Activated T-helper 2 cell treated with anti-CD3 and anti-CD28 coated beads, Interferon-gamma antibody, Interleukin-2, Interleukin-4, amounts not matched to agents 10 μg/mL and 5 μg/mL and 100 μg/mL, durations not matched to agents 14 hours and 24 hours and 36 hours (primary cell): Measurements from ENCODE around the gene INPP5B. TPM values are rescaled to one million over a fixed set of nuclear protein-coding genes. Genes with fewer than 3 reads are reported as not detected.
A peak's percentile ranks its signal among the peaks of the same experiment; 100 is the strongest.
"Not testable (repeated sequence)": the region's sequence is repeated elsewhere in the genome, so short reads cannot be mapped to it uniquely, and the experiment has no call there.

Experiments
- DNase-seq: peaks from one replicate; pipeline ENCODE4 v3.0.0; 2021; ENCODE audit warnings: low spot score
- H3K27ac Mint-ChIP-seq: one replicate; pipeline ENCODE4 v1.8.0; 2021; ENCODE audit warnings: mixed read lengths
- H3K27me3 Mint-ChIP-seq: one replicate; pipeline ENCODE4 v1.8.0; 2021; ENCODE audit warnings: low read depth, mixed read lengths
- H3K36me3 Mint-ChIP-seq: one replicate; pipeline ENCODE4 v1.8.0; 2021; ENCODE audit warnings: low read depth, mixed read lengths
- H3K4me1 Mint-ChIP-seq: one replicate; pipeline ENCODE4 v1.8.0; 2021; ENCODE audit warnings: low read depth, mixed read lengths
- H3K4me3 Mint-ChIP-seq: one replicate; pipeline ENCODE4 v1.8.0; 2021; ENCODE audit warnings: low read depth, mild to moderate bottlenecking, moderate library complexity, mixed read lengths
- H3K9me3 Mint-ChIP-seq: one replicate; pipeline ENCODE4 v1.8.0; 2021; ENCODE audit warnings: mixed read lengths
- intact Hi-C: fragments of 100-400 bp; cut with micrococcal nuclease; formaldehyde crosslinking; loops from one replicate; pipeline ENCODE4 v1.15.1; 2023
- total RNA-seq: library from RNA; stranded (reverse); gene quantifications from 2 replicates; pipeline ENCODE4 v1.2.3, GENCODE V29; 2022

Gene INPP5B
- total RNA-seq, 1 donor from 2014 or later: 23.1 TPM

DNA sequence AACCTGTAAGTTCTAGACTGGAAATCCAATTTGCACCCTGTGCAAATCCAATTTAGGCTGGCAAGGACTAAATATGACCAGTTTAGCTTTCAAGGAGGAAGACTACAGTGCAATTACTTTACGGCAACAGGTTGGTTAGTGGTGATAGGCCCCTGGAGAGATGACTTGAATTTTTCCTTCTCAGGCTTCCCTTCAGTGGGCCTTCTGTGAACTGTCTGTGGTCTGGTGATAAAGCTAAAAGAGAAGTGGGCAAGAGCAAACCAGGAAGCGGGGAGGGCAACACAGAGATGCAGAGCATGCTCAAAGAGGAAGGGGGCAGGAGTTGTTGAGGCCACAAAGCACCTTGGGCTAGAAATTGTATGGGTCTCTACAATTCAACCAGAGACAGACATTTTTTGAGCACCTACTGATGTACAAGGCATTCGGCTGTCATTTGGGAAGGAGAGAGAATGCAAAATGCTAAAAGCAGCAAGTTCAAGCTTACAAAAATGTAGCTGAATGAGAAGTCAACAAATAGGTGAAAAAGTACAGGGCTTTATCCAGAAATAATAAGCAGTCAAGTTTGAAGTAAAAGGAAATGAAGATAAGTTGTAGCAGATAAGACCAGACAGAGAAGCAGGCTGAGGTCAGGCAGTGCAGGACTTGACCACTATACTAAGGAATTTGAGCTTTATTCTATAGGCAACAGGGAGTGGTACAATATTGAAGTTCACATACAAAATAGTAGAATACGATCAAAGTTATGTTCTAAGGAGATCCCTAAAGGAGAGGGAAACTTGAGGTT lies 23.9 kb downstream of the INPP5B start:
- DNase-seq: no peak
- Mint-ChIP-seq H3K27me3 (no peaks in the 10 kb centered on the region), H3K36me3 (peaks cover 4% of the 10 kb centered on the region), H3K27ac (peak overlapping the region; percentile 75), H3K9me3 (no peaks in the 10 kb centered on the region), H3K4me1 (peaks cover 22% of the 10 kb centered on the region), H3K4me3 (no peak overlapping the region)
- intact Hi-C loops: no loop called here

DNA sequence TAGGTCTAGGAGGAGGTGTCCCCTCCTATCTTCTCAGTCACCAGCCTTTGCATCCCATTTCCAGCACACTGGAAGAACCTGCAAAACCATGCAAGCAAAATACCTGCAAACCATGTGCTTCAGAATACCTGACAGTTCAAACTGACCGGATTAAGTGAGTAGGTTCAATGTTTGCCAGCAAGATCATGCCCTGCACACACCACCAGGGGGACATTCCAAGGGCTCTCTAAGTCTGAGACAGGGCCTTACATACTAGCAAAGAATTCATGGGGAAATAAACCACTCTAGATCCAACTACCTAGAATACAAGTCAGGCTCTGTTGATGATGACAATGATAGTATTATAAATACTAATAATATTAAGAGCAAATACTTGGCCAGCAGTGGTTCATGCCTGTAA lies 27.6 kb downstream of the INPP5B start:
- Mint-ChIP-seq H3K4me1 (peaks cover 10% of the 10 kb centered on the region), H3K27ac (no peak overlapping the region), H3K9me3 (no peaks in the 10 kb centered on the region), H3K4me3 (no peak overlapping the region), H3K27me3 (no peaks in the 10 kb centered on the region), H3K36me3 (peaks cover 4% of the 10 kb centered on the region)
- intact Hi-C loops: no loop called here
- no peak for DNase-seq

DNA sequence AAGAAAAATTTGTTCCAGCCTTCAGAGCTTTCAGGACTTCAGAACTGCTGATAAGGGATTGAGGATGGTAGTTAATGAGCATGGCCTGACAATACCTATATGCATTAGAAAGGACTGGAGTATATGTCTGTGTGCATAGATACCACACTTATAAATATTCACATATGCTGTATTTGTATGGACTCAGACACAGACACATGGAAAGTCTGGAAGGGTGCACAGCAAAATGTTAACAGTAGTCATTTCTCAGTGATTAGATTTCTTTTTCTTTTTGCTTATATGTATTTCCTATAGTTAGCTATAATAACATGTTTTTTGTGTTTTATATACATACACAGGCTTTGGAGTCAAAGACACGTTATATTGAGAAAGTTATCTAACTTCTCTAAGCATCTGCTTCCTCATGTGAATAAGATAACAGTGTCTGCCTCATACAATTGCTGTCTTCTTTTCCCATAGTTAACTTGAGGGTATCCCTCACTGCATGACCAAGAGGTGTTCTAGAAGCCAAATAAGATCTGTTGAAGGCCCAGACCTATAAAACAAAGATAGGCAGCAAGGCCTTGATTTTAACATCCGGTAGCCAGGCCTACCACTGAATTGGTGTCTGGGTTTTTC lies 31.3 kb downstream of the INPP5B start:
- no peak overlapping the region for H3K4me3 Mint-ChIP-seq
- DNase-seq: no peak
- intact Hi-C loops: no loop called here
- no peaks in the 10 kb centered on the region for H3K36me3 Mint-ChIP-seq
- no peaks in the 10 kb centered on the region for H3K9me3 Mint-ChIP-seq
- H3K4me1 Mint-ChIP-seq: no peaks in the 10 kb centered on the region
- no peak overlapping the region for H3K27ac Mint-ChIP-seq
- H3K27me3 Mint-ChIP-seq: no peaks in the 10 kb centered on the region

DNA sequence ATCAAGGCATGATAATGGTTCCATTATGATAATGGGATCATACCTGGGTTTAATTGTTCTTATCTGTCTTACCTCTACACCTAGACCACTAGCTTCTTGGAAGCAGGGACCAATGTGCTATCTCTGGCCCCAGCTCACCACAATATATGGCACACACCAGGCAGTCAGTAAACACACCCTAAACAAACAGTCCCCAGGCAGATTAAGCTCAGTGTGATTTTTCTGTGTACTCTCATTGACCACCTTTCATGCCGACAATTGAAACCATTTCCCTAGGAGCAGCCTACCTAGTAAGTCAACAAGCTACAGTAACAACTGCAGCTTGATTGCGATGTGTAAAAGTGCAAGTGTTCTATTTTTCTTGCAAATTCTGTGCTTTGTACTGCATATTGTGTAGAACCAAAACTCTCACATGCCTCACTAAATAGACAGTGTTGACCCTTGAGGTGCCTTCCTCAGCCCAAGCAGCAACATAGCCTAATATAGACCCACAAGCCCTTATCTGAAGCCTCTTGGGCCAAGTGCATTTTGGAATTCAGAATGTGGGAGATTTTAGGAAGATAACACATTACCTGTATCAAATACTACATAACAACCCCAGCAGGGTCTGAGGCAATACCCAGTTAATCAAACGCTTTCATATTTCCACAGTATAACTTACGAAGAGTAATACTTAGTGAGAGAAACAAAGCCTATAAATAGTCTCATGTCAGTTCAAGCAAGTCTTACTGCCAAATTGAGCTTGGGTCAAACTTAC lies 32.0 kb downstream of the INPP5B start:
- H3K4me1 Mint-ChIP-seq: no peaks in the 10 kb centered on the region
- intact Hi-C loops: no loop called here
- no peak for DNase-seq
- H3K9me3 Mint-ChIP-seq: peaks cover 2% of the 10 kb centered on the region
- no peak overlapping the region for H3K27ac Mint-ChIP-seq
- H3K27me3 Mint-ChIP-seq: no peaks in the 10 kb centered on the region
- H3K4me3 Mint-ChIP-seq: no peak overlapping the region
- H3K36me3 Mint-ChIP-seq: no peaks in the 10 kb centered on the region

DNA sequence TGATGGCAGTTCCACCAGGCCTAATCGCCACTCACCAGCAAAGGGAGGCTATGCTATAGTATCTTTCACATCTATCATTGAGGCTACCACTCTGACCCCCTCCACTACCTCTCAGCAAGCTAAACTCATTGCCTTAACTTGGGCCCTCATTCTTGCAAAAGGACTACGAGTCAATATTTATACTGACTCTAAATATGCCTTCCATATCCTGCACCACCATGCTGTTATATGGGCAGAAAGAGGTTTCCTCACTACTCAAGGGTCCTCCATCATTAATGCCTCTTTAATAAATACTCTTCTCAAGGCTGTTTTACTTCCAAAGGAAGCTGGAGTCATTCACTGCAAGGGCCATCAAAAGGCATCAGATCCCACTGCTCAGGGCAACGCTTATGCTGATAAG lies 35.4 kb downstream of the INPP5B start:
- H3K27ac Mint-ChIP-seq, DNase-seq, H3K36me3 Mint-ChIP-seq, H3K4me1 Mint-ChIP-seq, intact Hi-C loops, H3K4me3 Mint-ChIP-seq, H3K27me3 Mint-ChIP-seq: not testable (repeated sequence)
- H3K9me3 Mint-ChIP-seq: peaks cover 32% of the 10 kb centered on the region

DNA sequence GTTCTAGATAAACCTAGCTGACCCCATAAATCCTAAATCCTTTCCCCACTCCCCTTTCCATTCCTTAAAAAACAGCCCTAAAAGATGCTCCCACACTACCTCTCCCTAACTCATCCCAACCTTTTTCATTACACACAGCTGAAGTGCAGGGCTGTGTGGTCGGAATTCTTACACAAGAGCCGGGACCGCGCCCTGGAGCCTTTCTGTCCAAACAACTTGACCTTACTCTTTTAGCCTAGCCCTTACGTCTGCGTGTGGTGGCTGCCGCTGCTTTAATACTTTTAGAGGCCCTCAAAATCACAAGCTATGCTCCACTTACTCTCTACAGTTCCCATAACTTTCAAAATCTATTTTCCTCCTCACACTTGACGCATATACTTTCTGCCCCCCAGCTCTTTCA lies 36.0 kb downstream of the INPP5B start:
- DNase-seq, H3K27me3 Mint-ChIP-seq, H3K36me3 Mint-ChIP-seq, H3K4me3 Mint-ChIP-seq, H3K27ac Mint-ChIP-seq, H3K4me1 Mint-ChIP-seq, intact Hi-C loops: not testable (repeated sequence)
- H3K9me3 Mint-ChIP-seq: peaks cover 36% of the 10 kb centered on the region

DNA sequence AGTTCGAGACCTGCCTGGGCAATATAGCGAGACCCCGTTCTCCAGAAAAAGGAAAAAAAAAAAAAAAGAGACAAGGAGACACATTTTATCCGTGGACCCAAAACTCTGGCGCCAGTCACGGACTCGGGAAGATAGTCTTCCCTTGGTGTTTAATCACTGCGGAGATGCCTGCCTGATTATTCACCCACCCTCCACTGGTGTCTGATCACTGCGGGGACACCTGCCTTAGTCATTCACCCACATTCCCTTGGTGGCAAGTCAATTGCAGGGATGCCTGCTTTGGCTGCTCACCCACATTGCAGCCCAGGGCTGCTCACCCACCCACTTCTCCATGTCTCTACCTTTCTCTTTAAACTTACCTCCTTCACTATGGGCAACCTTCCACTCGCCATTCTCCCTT lies 38.3 kb downstream of the INPP5B start:
- H3K4me3 Mint-ChIP-seq, H3K4me1 Mint-ChIP-seq, H3K27ac Mint-ChIP-seq, DNase-seq, H3K36me3 Mint-ChIP-seq, H3K27me3 Mint-ChIP-seq, intact Hi-C loops: not testable (repeated sequence)
- H3K9me3 Mint-ChIP-seq: peaks cover 36% of the 10 kb centered on the region

DNA sequence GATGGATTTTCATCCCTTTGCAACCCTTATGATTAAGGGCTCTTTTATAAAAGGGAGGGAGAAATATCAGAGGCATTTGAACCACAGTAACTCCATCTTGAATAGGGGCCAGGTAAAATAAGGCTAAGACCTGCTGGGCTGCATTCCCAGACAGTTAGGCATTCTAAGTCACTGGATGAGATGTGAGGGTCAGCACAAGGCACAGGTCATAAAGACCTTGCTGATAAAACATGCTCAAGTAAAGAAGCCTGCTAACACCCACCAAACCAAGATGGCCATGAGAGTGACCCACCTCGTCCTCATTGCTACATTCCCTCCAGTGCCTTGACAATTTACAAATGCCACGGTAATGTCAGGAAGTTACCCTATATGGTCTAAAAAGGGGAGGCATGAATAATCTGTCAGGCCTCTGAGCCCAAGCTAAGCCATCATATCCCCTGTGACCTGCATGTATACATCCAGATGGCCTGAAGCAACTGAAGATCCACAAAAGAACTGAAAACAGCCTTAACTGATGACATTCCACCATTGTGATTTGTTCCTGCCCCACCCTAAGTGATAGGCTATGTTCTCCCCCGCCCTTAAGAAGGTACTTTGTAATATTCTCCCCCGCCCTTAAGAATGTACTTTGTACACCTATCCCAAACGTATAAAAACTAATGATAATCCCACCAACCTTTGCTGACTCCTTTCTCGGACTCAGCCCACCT lies 39.3 kb downstream of the INPP5B start:
- H3K27me3 Mint-ChIP-seq, H3K27ac Mint-ChIP-seq, intact Hi-C loops, H3K4me1 Mint-ChIP-seq, DNase-seq, H3K4me3 Mint-ChIP-seq: not testable (repeated sequence)
- peaks cover 16% of the 10 kb centered on the region for H3K36me3 Mint-ChIP-seq
- H3K9me3 Mint-ChIP-seq: peaks cover 36% of the 10 kb centered on the region

DNA sequence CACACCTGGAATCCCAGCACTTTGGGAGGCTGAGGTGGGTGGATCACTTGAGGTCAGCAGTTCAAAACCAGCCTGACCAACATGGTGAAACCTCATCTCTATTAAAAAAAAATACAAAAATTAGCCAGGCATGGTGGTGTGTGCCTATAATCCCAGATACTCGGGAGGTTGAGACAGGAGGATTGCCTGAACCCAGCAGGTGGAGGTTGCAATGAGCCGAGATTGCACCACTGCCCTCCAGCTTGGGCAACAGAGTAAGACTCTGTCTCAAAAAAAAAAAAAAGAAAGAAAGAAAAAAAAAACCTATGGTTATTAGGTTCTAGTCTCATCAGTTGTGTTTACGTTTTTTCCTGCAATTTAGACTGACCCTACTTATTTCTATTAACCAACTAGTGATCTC lies 40.3 kb downstream of the INPP5B start:
- H3K4me1 Mint-ChIP-seq, H3K27ac Mint-ChIP-seq, H3K27me3 Mint-ChIP-seq, H3K4me3 Mint-ChIP-seq, intact Hi-C loops, DNase-seq: not testable (repeated sequence)
- Mint-ChIP-seq H3K36me3 (peaks cover 18% of the 10 kb centered on the region), H3K9me3 (peaks cover 36% of the 10 kb centered on the region)

DNA sequence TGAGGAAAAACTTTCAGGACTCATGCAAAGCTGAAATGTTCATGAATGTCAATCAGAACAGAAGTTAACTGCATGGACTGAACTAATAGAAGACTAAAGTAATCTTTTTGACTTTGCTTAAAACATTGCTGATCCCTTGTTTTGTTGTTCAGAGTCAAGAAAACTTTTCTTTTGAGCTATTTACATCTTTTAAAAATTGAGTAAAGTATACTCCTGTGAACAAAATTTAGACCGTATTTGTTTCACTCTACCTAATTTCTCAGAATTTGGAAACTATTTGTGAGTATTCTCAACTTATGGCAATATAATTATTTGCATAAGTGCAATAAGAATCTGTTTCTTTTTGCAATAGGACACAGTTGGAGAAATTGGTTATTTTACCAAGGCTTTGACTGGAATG lies 41.1 kb downstream of the INPP5B start:
- intact Hi-C loops: no loop called here
- Mint-ChIP-seq H3K27me3 (no peaks in the 10 kb centered on the region), H3K4me3 (no peak overlapping the region), H3K27ac (no peak overlapping the region), H3K36me3 (peaks cover 23% of the 10 kb centered on the region), H3K9me3 (peaks cover 36% of the 10 kb centered on the region), H3K4me1 (peaks cover 8% of the 10 kb centered on the region)
- no peak for DNase-seq

DNA sequence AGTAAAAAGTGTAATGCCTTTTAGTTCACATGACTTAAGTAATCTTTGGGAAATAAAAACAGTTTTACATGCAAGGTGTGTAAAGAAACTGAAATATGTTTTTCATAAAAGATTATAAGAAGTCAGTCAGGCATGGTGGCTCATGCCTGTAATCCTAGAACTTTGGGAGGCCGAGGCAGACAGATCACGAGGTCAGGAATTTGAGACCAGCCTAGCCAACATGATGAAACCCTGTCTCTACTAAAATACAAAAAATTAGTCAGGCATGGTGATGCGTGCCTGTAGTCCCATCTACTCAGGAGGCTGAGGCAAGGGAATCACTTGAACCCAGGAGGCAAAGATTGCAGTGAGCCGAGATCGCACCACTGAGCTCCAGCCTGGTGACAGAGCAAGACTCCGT lies 42.9 kb downstream of the INPP5B start:
- H3K36me3 Mint-ChIP-seq: peaks cover 23% of the 10 kb centered on the region
- H3K27me3 Mint-ChIP-seq, intact Hi-C loops, H3K4me3 Mint-ChIP-seq, H3K4me1 Mint-ChIP-seq, DNase-seq, H3K27ac Mint-ChIP-seq: not testable (repeated sequence)
- H3K9me3 Mint-ChIP-seq: peaks cover 24% of the 10 kb centered on the region

DNA sequence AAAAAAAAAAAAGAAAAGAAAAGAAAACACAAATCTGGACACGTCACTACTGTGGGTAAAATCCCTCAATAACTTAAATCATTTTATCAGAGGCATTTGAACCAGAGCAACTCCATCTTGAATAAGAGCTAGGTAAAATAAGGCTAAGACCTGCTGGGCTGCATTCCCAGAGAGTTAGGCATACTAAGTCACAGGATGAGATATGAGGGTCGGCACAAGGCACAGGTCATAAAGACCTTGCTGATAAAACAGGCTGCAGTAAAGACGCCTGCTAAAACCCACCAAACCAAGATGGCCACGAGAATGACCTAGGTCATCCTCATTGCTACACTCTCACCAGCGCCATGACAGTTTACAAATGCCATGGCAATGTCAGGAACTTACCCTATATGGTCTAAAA lies 43.9 kb downstream of the INPP5B start:
- H3K4me1 Mint-ChIP-seq: peaks cover 8% of the 10 kb centered on the region
- DNase-seq: no peak
- intact Hi-C loops: no loop called here
- no peak overlapping the region for H3K27ac Mint-ChIP-seq
- H3K36me3 Mint-ChIP-seq: peaks cover 23% of the 10 kb centered on the region
- no peak overlapping the region for H3K4me3 Mint-ChIP-seq
- H3K27me3 Mint-ChIP-seq: no peaks in the 10 kb centered on the region
- H3K9me3 Mint-ChIP-seq: peaks cover 14% of the 10 kb centered on the region

DNA sequence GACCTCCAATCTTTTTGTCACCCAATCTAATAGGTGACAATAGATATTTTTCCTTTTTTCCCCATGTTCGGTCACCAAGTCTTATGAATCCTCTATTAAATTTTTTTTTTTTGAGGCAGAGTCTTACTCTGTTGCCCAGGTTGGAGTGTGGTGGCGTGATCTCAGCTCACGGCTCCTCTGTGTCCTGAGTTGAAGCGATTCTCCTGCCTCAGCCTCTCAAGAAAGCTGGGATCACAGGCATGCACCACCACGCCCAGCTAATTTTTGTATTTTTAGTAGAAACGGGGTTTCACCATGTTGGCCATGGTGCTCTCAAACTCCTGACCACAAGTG lies 45.0 kb downstream of the INPP5B start:
- H3K4me1 Mint-ChIP-seq: peaks cover 8% of the 10 kb centered on the region
- no peaks in the 10 kb centered on the region for H3K27me3 Mint-ChIP-seq
- H3K27ac Mint-ChIP-seq: peak overlapping the region; percentile 44
- H3K36me3 Mint-ChIP-seq: peaks cover 19% of the 10 kb centered on the region
- peaks cover 6% of the 10 kb centered on the region for H3K9me3 Mint-ChIP-seq
- no peak for DNase-seq
- intact Hi-C loops: no loop called here
- no peak overlapping the region for H3K4me3 Mint-ChIP-seq
